H9 (cell line): Measurements from ENCODE around the gene AIF1L. TPM values are rescaled to one million over a fixed set of nuclear protein-coding genes. Genes with fewer than 3 reads are reported as not detected.

Experiments used
- DNase-seq: peaks from one replicate; pipeline ENCODE4 v3.0.0-alpha.2; 2017
- H2AFZ ChIP-seq: one replicate; pipeline ENCODE4 v1.6.1; 2013; ENCODE audit warnings: mild to moderate bottlenecking, low read length, control low read depth, moderate library complexity
- H2AK5ac ChIP-seq: 2 replicates; pipeline ENCODE4 v1.6.1; 2013; ENCODE audit warnings: low read length, control low read depth, mixed read lengths; ENCODE audit not compliant: insufficient read length
- H2BK120ac ChIP-seq: one replicate; pipeline ENCODE4 v1.6.1; 2013; ENCODE audit warnings: low read depth, mild to moderate bottlenecking, low read length, control low read depth, inconsistent platforms; ENCODE audit not compliant: poor library complexity, severe bottlenecking
- H2BK12ac ChIP-seq: 2 replicates; pipeline ENCODE4 v1.6.1; 2013; ENCODE audit warnings: low read length, control low read depth, mixed read lengths, low read depth; ENCODE audit not compliant: insufficient read length
- H2BK15ac ChIP-seq: 2 replicates; pipeline ENCODE4 v1.6.1; 2013; ENCODE audit warnings: low read depth, low read length, control low read depth
- H2BK20ac ChIP-seq: one replicate; pipeline ENCODE4 v1.6.1; 2013; ENCODE audit warnings: low read depth, mild to moderate bottlenecking, low read length, control low read depth, inconsistent platforms; ENCODE audit not compliant: poor library complexity, severe bottlenecking
- H2BK5ac ChIP-seq: 2 replicates; pipeline ENCODE4 v1.6.1; 2013; ENCODE audit warnings: low read length, control low read depth, mixed read lengths; ENCODE audit not compliant: insufficient read length
- H3K14ac ChIP-seq: 2 replicates; pipeline ENCODE4 v1.6.1; 2013; ENCODE audit warnings: low read length, control low read depth; ENCODE audit not compliant: insufficient read depth
- H3K18ac ChIP-seq: 2 replicates; pipeline ENCODE4 v1.6.1; 2013; ENCODE audit warnings: low read depth, mild to moderate bottlenecking, mixed read lengths, low read length, control low read depth; ENCODE audit not compliant: insufficient read length
- H3K23ac ChIP-seq: 2 replicates; pipeline ENCODE4 v1.6.1; 2013; ENCODE audit warnings: low read length, control low read depth, mixed read lengths, low read depth; ENCODE audit not compliant: insufficient read length
- H3K23me2 ChIP-seq: 2 replicates; pipeline ENCODE4 v1.6.1; 2013; ENCODE audit warnings: low read depth, mild to moderate bottlenecking, mixed read lengths, low read length, control low read depth; ENCODE audit not compliant: insufficient read length, poor library complexity, severe bottlenecking
- H3K27ac ChIP-seq: 2 replicates; pipeline ENCODE4 v1.5.1; 2013; ENCODE audit warnings: low read length, control low read depth, mixed read lengths, low read depth; ENCODE audit not compliant: insufficient read length
- H3K27me3 ChIP-seq: 2 replicates; pipeline ENCODE4 v1.6.1; 2013; ENCODE audit warnings: low read length, control low read depth, inconsistent platforms; ENCODE audit not compliant: insufficient read depth
- H3K4ac ChIP-seq: 2 replicates; pipeline ENCODE4 v1.6.1; 2013; ENCODE audit warnings: low read depth, mild to moderate bottlenecking, control low read depth, inconsistent platforms, low read length, moderate library complexity
- H3K4me1 ChIP-seq: 2 replicates; pipeline ENCODE4 v1.6.1; 2013; ENCODE audit warnings: low read length, control low read depth, inconsistent platforms; ENCODE audit not compliant: insufficient read depth
- H3K4me2 ChIP-seq: 2 replicates; pipeline ENCODE4 v1.6.1; 2013; ENCODE audit warnings: low read length, control low read depth, mixed read lengths; ENCODE audit not compliant: insufficient read length, insufficient read depth
- H3K56ac ChIP-seq: 2 replicates; pipeline ENCODE4 v1.6.1; 2013; ENCODE audit warnings: low read depth, mild to moderate bottlenecking, mixed read lengths, low read length, control low read depth; ENCODE audit not compliant: insufficient read length
- H3K79me1 ChIP-seq: 2 replicates; pipeline ENCODE4 v1.6.1; 2013; ENCODE audit warnings: low read depth, mild to moderate bottlenecking, moderate library complexity, low read length, control low read depth, inconsistent platforms; ENCODE audit not compliant: insufficient read depth, poor library complexity, severe bottlenecking
- H3K79me2 ChIP-seq: 2 replicates; pipeline ENCODE4 v1.6.1; 2013; ENCODE audit warnings: low read length, control low read depth, inconsistent platforms; ENCODE audit not compliant: insufficient read depth
- H3K9ac ChIP-seq: 2 replicates; pipeline ENCODE4 v1.6.1; 2013; ENCODE audit warnings: low read length, control low read depth, mixed read lengths; ENCODE audit not compliant: insufficient read length; ENCODE audit errors: extremely low read depth
- H3K9me3 ChIP-seq: one replicate; pipeline ENCODE4 v1.6.1; 2013; ENCODE audit warnings: low read depth, low read length, inconsistent platforms; ENCODE audit not compliant: control insufficient read depth
- H3T11ph ChIP-seq: one replicate; pipeline ENCODE4 v1.6.1; 2013; ENCODE audit warnings: mild to moderate bottlenecking, low read length, control low read depth, inconsistent platforms
- H4K20me1 ChIP-seq: one replicate; pipeline ENCODE4 v1.6.1; 2013; ENCODE audit not compliant: control insufficient read depth, insufficient read length, insufficient read depth
- H4K5ac ChIP-seq: 2 replicates; pipeline ENCODE4 v1.6.1; 2013; ENCODE audit warnings: low read depth, mild to moderate bottlenecking, mixed read lengths, low read length, control low read depth; ENCODE audit not compliant: insufficient read length
- H4K8ac ChIP-seq: replicated peaks from 2 replicates; pipeline ENCODE4 v1.6.1; 2013; ENCODE audit warnings: low read length, control low read depth, mixed read lengths, low read depth; ENCODE audit not compliant: insufficient read length
- H4K91ac ChIP-seq: 2 replicates; pipeline ENCODE4 v1.6.1; 2013; ENCODE audit warnings: low read depth, mild to moderate bottlenecking, moderate library complexity, mixed read lengths, low read length, control low read depth; ENCODE audit not compliant: insufficient read length
- H3K27ac Mint-ChIP-seq, 3 experiments: 2 replicates in 2 of 3; 3 replicates in 1 of 3; pipeline ENCODE4 v1.8.0; 2020 to 2021; ENCODE audit warnings: mixed read lengths in 3 of 3, mild to moderate bottlenecking in 1 of 3, moderate library complexity in 1 of 3
- H3K27me3 Mint-ChIP-seq: 2 replicates; pipeline ENCODE4 v1.8.0; 2021; ENCODE audit warnings: low read depth, mild to moderate bottlenecking, moderate library complexity, mixed read lengths
- H3K36me3 Mint-ChIP-seq, 3 experiments: 2 replicates in 2 of 3; 3 replicates in 1 of 3; pipeline ENCODE4 v1.8.0; 2020 to 2021; ENCODE audit warnings: low read depth in 3 of 3, mixed read lengths in 3 of 3; ENCODE audit not compliant: insufficient read depth in 1 of 3
- H3K4me1 Mint-ChIP-seq, 2 experiments: 2 replicates each; pipeline ENCODE4 v1.8.0; 2020; ENCODE audit warnings: mixed read lengths in 2 of 2
- H3K4me3 Mint-ChIP-seq, 2 experiments: 2 replicates in 1 of 2; 3 replicates in 1 of 2; pipeline ENCODE4 v1.8.0; 2020 to 2021; ENCODE audit warnings: mild to moderate bottlenecking in 2 of 2, mixed read lengths in 2 of 2, moderate library complexity in 1 of 2
- H3K9me3 Mint-ChIP-seq, 2 experiments: 2 replicates in 1 of 2; 3 replicates in 1 of 2; pipeline ENCODE4 v1.8.0; 2020; ENCODE audit warnings: mild to moderate bottlenecking in 2 of 2, mixed read lengths in 2 of 2, moderate library complexity in 1 of 2
- WGBS: extraction: QIAGEN DNeasy Blood & Tissue Kit; methylation state at CpG from one replicate; pipeline ENCODE4 v1.1.7; 2013; ENCODE audit warnings: missing lambda C conversion rate, low lambda C conversion rate, mixed read lengths; ENCODE audit not compliant: insufficient read length; ENCODE audit errors: extremely low coverage; 5-methylcytosine and 5-hydroxymethylcytosine counted together
- total RNA-seq: library from RNA; stranded (reverse); gene quantifications from 2 replicates; pipeline ENCODE4 v1.2.1, GENCODE V29; 2021
- TF ChIP-seq, protein P1 (sequence below): fragments of 200-600 bp; sonication (generic); conservative IDR thresholded peaks from 3 replicates; pipeline ENCODE4 v1.8.0; 2021; ENCODE audit warnings: antibody characterized with exemption, mild to moderate bottlenecking

The AIF1L gene
- total RNA-seq, 1 experiment from 2014 or later: 122 TPM

DNA sequence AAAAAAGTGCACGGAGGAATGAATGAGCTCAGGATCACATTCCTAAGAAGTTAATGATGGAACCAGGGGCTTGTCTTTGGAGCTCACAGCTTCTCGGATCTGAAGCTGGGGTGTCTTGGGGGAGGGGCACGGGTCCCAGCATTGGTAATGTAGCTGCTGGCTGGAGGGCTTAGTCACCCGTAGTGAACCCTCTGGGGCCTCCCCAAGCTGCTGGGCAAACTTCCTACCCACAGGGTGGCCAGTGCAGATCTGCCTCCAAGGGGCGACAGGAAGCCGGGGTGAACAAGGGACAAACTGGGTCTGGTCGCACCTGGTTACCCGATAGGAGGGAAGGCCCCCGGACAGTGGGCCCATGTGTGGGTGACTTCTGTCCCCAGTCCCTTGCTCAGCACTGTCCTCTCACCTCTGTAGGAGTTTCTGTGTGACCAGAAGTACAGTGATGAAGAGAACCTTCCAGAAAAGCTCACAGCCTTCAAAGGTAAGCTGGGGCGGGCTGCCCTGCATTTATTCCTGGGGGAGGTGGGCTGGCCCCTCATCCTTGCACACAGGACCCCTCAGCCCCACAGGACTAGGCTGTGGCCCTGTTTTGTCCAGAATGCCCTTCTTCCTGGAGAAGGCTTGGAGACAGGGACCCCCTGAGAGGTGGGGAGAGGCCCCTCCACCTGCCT, 15.0 kb downstream of the AIF1L start:
- no peak overlapping the region for H3K27ac ChIP-seq
- no CpG with 5 or more reads among the region's 10 CpGs for WGBS
- H4K20me1 ChIP-seq: peaks cover 2% of the 10 kb centered on the region
- no peaks in the 10 kb centered on the region for H3K23me2 ChIP-seq
- no peak overlapping the region for H3K4me2 ChIP-seq
- H2BK15ac ChIP-seq: no peak overlapping the region
- DNase-seq: no peak
- no peaks in the 10 kb centered on the region for H3K27me3 ChIP-seq
- peak overlapping the region; percentile 53 for H3K18ac ChIP-seq
- H3K4ac ChIP-seq: no peak overlapping the region
- no peak overlapping the region for H2AK5ac ChIP-seq
- H3K9me3 Mint-ChIP-seq: no peaks in the 10 kb centered on the region
- peaks cover 49 to 71% (median 62%) of the 10 kb centered on the region in 3 experiments for H3K36me3 Mint-ChIP-seq
- H3K9ac ChIP-seq: no peak overlapping the region
- no peak overlapping the region for H2BK5ac ChIP-seq
- H2BK20ac ChIP-seq: no peak overlapping the region
- no peaks in the 10 kb centered on the region for H3K4me1 ChIP-seq
- no peaks in the 10 kb centered on the region for H3K79me2 ChIP-seq
- no peak overlapping the region for H4K91ac ChIP-seq
- no peak overlapping the region for H3K23ac ChIP-seq
- no peak overlapping the region for H4K8ac ChIP-seq
- H3K79me1 ChIP-seq: no peaks in the 10 kb centered on the region
- H3K9me3 ChIP-seq: no peaks in the 10 kb centered on the region
- TF ChIP-seq, protein P1, sequence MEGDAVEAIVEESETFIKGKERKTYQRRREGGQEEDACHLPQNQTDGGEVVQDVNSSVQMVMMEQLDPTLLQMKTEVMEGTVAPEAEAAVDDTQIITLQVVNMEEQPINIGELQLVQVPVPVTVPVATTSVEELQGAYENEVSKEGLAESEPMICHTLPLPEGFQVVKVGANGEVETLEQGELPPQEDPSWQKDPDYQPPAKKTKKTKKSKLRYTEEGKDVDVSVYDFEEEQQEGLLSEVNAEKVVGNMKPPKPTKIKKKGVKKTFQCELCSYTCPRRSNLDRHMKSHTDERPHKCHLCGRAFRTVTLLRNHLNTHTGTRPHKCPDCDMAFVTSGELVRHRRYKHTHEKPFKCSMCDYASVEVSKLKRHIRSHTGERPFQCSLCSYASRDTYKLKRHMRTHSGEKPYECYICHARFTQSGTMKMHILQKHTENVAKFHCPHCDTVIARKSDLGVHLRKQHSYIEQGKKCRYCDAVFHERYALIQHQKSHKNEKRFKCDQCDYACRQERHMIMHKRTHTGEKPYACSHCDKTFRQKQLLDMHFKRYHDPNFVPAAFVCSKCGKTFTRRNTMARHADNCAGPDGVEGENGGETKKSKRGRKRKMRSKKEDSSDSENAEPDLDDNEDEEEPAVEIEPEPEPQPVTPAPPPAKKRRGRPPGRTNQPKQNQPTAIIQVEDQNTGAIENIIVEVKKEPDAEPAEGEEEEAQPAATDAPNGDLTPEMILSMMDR: no peak
- no peak overlapping the region for H3T11ph ChIP-seq
- no peak overlapping the region for H2BK12ac ChIP-seq
- no peak overlapping the region for H2BK120ac ChIP-seq
- no peak overlapping the region for H2AFZ ChIP-seq
- no peak overlapping the region for H4K5ac ChIP-seq
- H3K4me1 Mint-ChIP-seq: peaks cover 23 to 31% of the 10 kb centered on the region in 2 experiments
- H3K27me3 Mint-ChIP-seq: no peaks in the 10 kb centered on the region
- no peak overlapping the region for H3K56ac ChIP-seq
- peak overlapping the region; percentile 65 to 87 (median 72); a peak in 5 of 7 replicates for H3K27ac Mint-ChIP-seq
- H3K14ac ChIP-seq: no peak overlapping the region
- no peak overlapping the region for H3K4me3 Mint-ChIP-seq
